ENCODE measurements around the gene PDGFRB.

PDGFRB gene

GRCh38 chr5:150075806-150076205 lies 79.8 kb downstream of the PDGFRB start:
- CTCF ChIA-PET = interaction anchor here (0.9 to 1.9 kb wide), 3 partner anchors 10 to 27 kb away, joined by 3 to 5 read pairs (median 3); no protein-coding TSS in a partner anchor
- no peak overlapping the region for H3K4me3 ChIP-seq (ENCODE audit: low read depth, low read length)
- no peak for TF ChIP-seq CTCF (IDR thresholded peaks at IDR 0.05; ENCODE audit: insufficient read depth, low read length, missing control alignments)
- no peak for DNase-seq (ENCODE audit: low read depth, low spot score)
- POLR2A ChIA-PET = no interaction called here

- ChIA-PET CTCF (interaction anchor here (0.9 to 1.9 kb wide), 3 partner anchors 10 to 26 kb away, joined by 3 to 5 read pairs (median 3); no protein-coding TSS in a partner anchor), POLR2A (no interaction called here)
- no peak for TF ChIP-seq CTCF (IDR thresholded peaks at IDR 0.05; ENCODE audit: insufficient read depth, low read length, missing control alignments)
- H3K4me3 ChIP-seq (ENCODE audit: low read depth, low read length) = no peak overlapping the region
- DNase-seq (ENCODE audit: low read depth, low spot score) = no peak
These were observed 80.4 kb downstream of the PDGFRB start for GRCh38 chr5:150075233-150075632.

- ChIA-PET CTCF (interaction anchor here (1.4 kb wide), 1 partner anchor 9 kb away, joined by 3 read pairs; no protein-coding TSS in a partner anchor), POLR2A (no interaction called here)
- H3K4me3 ChIP-seq (ENCODE audit: low read depth, low read length) = no peak overlapping the region
- DNase-seq (ENCODE audit: low read depth, low spot score) = no peak
- TF ChIP-seq CTCF (IDR thresholded peaks at IDR 0.05; ENCODE audit: insufficient read depth, low read length, missing control alignments) = no peak
These were observed 82.0 kb downstream of the PDGFRB start for GRCh38 chr5:150073677-150074076.

- no peak for TF ChIP-seq CTCF (IDR thresholded peaks at IDR 0.05; ENCODE audit: insufficient read depth, low read length, missing control alignments)
- H3K4me3 ChIP-seq (ENCODE audit: low read depth, low read length) = no peak overlapping the region
- DNase-seq (ENCODE audit: low read depth, low spot score) = no peak
- ChIA-PET POLR2A (no interaction called here), CTCF (no interaction called here)
These were observed 82.5 kb downstream of the PDGFRB start for GRCh38 chr5:150073086-150073625.

- no peak overlapping the region for H3K4me3 ChIP-seq (ENCODE audit: low read depth, low read length)
- POLR2A ChIA-PET = no interaction called here
- no peak for DNase-seq (ENCODE audit: low read depth, low spot score)
- CTCF ChIA-PET = no interaction called here
- no peak for TF ChIP-seq CTCF (IDR thresholded peaks at IDR 0.05; ENCODE audit: insufficient read depth, low read length, missing control alignments)
These were observed 84.8 kb downstream of the PDGFRB start for GRCh38 chr5:150070821-150071220.

GRCh38 chr5:150069672-150070627 lies 85.7 kb downstream of the PDGFRB start:
- ChIA-PET CTCF (no interaction called here), POLR2A (interaction anchor here (0.6 kb wide), 1 partner anchor 70 kb away, joined by 3 read pairs; the partner anchor contains the start of genes HMGXB3 and TIGD6)
- H3K4me3 ChIP-seq (ENCODE audit: low read depth, low read length) = no peak overlapping the region
- DNase-seq (ENCODE audit: low read depth, low spot score) = no peak
- TF ChIP-seq CTCF (IDR thresholded peaks at IDR 0.05; ENCODE audit: insufficient read depth, low read length, missing control alignments) = no peak
